Measurements from ENCODE around the gene SPG21. TPM values are rescaled to one million over a fixed set of nuclear protein-coding genes. Genes with fewer than 3 reads are reported as not detected.
"Not testable (repeated sequence)": the region's sequence is repeated elsewhere in the genome, so short reads cannot be mapped to it uniquely, and the experiment has no call there.

Gene SPG21
- 63.9 and 91.3 TPM in 2 replicates for total RNA-seq (2014; rRNA removed; shearing (Covaris generic))

GRCh38 chr15:64989416-64990167 is at the start of gene SPG21:
Gene SPG21 (minus strand): TSS chr15:64989914. CDS start chr15:64983569, 6,345 bp downstream.
- DNase-seq (ENCODE audit: low spot score) = peak; percentile 91

GRCh38 chr15:65038836-65039235 is 49.1 kb upstream of the SPG21 start:
- DNase-seq (ENCODE audit: low spot score) = no peak

DNA sequence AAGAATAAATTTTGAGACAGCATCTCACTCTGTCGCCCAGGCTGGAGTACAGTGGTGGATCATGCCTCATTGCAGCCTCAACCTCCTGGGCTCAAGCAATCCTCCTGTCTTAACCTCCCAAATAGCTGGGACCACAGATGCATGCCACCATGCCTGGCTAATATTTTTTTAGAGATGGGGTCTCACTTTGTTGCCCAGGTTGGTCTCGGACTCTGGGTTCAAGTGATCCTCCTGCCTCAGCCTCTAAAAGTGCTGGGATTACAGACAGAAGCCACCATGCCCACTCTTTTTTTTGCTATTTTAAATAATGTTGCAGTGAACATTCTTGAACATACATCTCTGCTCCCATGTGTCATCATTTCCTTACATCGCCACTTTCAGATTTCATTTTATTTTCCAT is 48.7 kb upstream of the SPG21 start:
- DNase-seq (ENCODE audit: low spot score) = no peak

DNA sequence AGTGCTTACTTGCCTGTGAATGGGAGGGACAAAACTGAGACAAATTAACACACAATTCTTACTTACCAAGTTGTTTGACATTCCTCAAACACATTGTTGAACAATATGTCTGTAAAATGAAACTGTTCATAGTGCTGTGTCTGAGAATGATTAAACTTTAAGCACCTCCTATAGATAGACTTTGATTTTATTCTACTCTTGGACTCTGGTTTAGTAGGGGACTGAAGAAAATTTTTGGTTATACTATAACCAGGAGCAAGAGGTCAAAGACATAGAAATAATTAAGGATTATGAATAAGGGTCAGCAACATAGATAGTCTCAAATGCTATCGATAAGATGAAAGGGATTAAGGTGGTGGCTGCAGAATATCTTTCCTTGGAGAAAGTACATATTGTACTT is 47.6 kb upstream of the SPG21 start:
- DNase-seq (ENCODE audit: low spot score) = no peak

GRCh38 chr15:65034719-65035118 is 45.0 kb upstream of the SPG21 start:
- DNase-seq (ENCODE audit: low spot score) = no peak

GRCh38 chr15:65033659-65034269 is 44.0 kb upstream of the SPG21 start:
- DNase-seq (ENCODE audit: low spot score) = peak; percentile 39

- DNase-seq (ENCODE audit: low spot score) = peak; percentile 74
Measured at GRCh38 chr15:65032801-65033537, 43.3 kb upstream of the SPG21 start.

DNA sequence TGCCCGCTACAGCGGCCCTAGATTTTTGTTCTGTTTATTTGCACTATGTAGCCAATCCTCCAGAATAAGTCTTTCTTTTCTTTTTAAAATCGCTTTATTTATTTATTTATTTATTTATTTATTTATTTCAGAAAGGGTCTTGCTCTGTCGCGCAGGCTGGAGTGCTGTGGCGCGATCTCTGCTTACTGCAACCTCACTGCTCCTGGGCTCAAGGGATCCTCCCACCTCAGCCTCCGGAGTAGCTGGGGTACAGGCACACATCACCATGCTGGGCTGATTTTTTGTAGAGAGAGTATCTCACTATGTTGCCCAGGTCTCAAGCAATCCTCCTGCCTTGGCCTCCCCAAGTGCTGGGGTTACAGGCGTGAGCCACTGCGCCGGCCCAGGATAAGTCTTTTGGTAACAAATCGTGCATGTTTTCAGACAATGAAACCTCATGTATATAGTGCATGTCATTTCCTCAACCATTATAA is 40.1 kb upstream of the SPG21 start:
- DNase-seq (ENCODE audit: low spot score) = no peak

GRCh38 chr15:65028921-65029735 is 39.4 kb upstream of the SPG21 start, which contains the start of gene MTFMT:
Gene MTFMT (minus strand): TSS chr15:65029639. CDS start chr15:65029613, 26 bp downstream.
- DNase-seq (ENCODE audit: low spot score) = peak; percentile 52

- no peak for DNase-seq (ENCODE audit: low spot score)
Measured at GRCh38 chr15:65028338-65028737, 38.6 kb upstream of the SPG21 start.

GRCh38 chr15:65027593-65027992 is 37.9 kb upstream of the SPG21 start:
- DNase-seq (ENCODE audit: low spot score) = no peak

DNA sequence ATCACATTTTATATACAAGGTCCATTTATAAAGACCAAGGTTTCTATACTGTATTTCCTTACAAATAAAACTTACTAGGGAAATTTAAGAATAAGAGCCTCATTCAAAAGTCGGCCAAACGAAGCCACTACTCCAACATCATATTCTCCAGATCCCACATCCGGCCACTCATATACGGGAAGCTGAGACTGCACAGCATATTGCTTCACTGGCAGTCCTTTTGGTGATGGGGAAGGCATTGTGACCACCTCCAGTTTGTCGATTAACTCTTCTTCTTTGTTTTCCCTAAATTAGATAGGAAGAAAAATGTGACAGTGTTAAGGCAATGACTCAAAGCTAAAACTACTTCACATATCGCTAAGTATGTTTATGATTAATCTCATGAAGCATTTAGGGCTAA is 37.0 kb upstream of the SPG21 start:
- no peak for DNase-seq (ENCODE audit: low spot score)

DNA sequence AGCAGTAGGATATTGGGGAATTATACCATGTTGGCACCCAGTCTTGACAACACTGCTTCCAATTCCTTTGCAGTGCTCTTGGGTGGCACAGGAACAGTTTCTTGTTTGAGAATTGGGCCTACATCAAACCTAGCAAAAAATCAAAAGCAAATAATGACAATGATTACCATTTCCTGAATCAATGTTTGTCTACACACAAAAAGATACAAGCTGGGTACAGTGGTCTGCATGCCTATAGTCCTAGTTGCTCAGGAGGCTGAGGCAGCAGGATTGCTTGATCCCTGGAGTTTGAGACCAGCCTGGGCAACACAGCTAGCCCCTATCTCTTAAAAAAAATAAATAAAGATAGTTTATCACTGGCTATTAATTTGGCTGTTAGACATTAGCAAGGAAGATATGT is 31.8 kb upstream of the SPG21 start:
- DNase-seq (ENCODE audit: low spot score) = no peak

DNA sequence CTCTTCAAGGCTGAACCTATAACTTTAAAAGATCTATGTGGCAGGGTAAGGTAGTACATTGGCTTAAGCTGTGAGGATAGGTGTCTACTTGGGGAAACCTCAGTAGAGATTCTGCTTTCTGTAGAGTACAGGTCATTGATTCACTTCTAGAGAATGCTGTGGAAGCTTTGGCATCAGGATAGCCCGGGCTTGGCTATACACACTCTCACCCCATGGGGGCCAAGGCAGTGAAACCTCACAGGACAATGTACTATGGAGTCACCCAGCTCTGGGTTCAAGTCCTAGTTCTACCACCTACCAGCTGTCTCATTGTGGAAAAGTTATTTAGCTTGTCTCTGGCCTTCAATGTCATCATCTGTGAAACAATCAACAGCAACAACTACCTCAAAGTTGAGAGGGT is 30.7 kb upstream of the SPG21 start:
- DNase-seq (ENCODE audit: low spot score) = no peak

GRCh38 chr15:65011198-65011597 is 21.5 kb upstream of the SPG21 start:
- DNase-seq (ENCODE audit: low spot score) = not testable (repeated sequence)

DNA sequence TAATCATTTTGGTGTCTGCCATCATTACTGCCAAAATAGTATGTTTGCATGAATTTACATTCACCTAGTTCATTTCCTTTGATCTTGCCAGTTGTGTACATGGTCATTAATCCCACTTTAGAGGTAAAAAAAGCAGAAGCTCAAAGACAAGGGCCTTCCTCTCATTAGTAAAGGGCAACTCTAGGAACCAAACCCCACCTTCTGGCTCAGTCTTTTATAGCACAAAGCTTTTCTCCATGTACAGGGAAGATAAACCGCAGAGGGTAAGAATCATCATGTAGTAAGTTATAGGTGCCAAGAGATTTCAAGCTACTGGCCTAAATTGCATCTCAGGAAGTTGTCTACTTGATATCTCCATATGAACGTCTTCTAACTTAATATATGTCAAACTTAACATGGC is 19.3 kb upstream of the SPG21 start:
- DNase-seq (ENCODE audit: low spot score) = no peak

GRCh38 chr15:65006876-65007275 is 17.2 kb upstream of the SPG21 start:
- no peak for DNase-seq (ENCODE audit: low spot score)

DNA sequence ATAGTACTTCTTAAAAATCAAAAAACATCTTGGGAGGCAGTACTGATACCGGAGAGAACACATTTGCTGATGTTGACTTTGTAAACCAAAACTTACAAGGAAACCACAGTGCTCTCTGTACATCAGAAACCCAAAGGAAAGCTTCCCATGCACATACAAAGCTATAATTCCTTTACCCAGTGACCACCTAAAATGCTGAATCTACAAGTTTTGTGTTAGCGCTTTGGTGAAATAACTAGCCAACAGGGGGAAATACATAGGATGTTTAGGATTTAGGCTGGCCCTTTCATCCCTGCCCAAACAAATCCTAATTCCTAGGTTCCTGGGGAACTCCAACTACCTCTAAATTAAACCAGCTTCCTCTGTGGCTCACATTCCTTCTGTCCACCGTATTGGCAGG is 15.3 kb upstream of the SPG21 start:
- no peak for DNase-seq (ENCODE audit: low spot score)

GRCh38 chr15:64997745-64998375 is 8.1 kb upstream of the SPG21 start:
- DNase-seq (ENCODE audit: low spot score) = no peak

DNA sequence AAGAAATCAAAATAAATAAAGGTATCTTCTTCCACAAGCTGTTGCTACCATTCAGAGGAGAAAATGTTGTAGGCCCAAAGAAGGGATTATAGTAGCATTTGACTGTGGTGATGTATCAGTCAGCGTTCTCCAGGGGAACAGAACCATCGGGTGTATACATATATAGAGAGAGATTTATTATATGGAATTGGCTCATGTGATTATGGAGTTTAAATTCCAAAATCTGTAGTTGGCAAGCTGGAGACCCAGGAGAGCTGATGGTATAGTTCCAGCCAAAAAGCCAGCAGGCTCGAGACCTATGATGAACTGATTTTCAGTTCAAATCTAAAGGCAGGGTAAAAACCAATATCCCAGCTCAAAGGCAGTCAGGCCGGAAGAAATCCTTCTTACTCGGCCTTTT is 7.4 kb upstream of the SPG21 start:
- DNase-seq (ENCODE audit: low spot score) = no peak

GRCh38 chr15:64993290-64993689 is 3.6 kb upstream of the SPG21 start:
- DNase-seq (ENCODE audit: low spot score) = no peak

Measured in H4 (cell line).